Tibial nerve (tissue), 4 donors: ENCODE measurements around the gene GJA9. TPM values are rescaled to one million over a fixed set of nuclear protein-coding genes. Genes with fewer than 3 reads are reported as not detected.

ENCODE experiments used
- DNase-seq, 2 donors: peaks; one replicate each; pipeline ENCODE4 v3.0.0-alpha.2; 2019; ENCODE audit warnings: low spot score in 2 of 2
- H3K27ac ChIP-seq, 4 donors: fragments of 200-600 bp; sonication (generic) in 3 of 4; one replicate each; pipeline ENCODE4 v1.5.1; 2017 to 2019; ENCODE audit warnings: mild to moderate bottlenecking in 1 of 4
- H3K27me3 ChIP-seq, 2 donors: fragments of 200-600 bp; sonication (generic) in 1 of 2; one replicate each; pipeline versions ENCODE4 v1.5.1 to v1.6.0; 2017 to 2019
- H3K36me3 ChIP-seq, 3 donors: fragments of 200-600 bp; sonication (generic); one replicate each; pipeline ENCODE4 v1.5.1; 2018 to 2019
- H3K4me1 ChIP-seq, 4 donors: fragments of 200-600 bp; sonication (generic) in 3 of 4; one replicate each; pipeline ENCODE4 v1.5.1; 2017 to 2019
- H3K4me3 ChIP-seq, 4 donors: fragments of 200-600 bp; sonication (generic) in 3 of 4; one replicate each; pipeline ENCODE4 v1.5.1; 2017 to 2019; ENCODE audit warnings: mild to moderate bottlenecking in 1 of 4, moderate library complexity in 1 of 4
- H3K9me3 ChIP-seq, 4 donors: fragments of 200-600 bp; sonication (generic) in 3 of 4; one replicate each; pipeline ENCODE4 v1.5.1; 2017 to 2019
- CTCF ChIP-seq, 5 experiments: fragments of 200-600 bp in 3 of 5; fragments of 450-650 bp in 2 of 5; sonication (generic) in 3 of 5; IDR thresholded peaks; one replicate each; pipeline ENCODE4 v1.5.1; 2016 to 2019; ENCODE audit warnings: antibody characterized with exemption in 5 of 5, mild to moderate bottlenecking in 3 of 5, moderate library complexity in 2 of 5
- EP300 ChIP-seq, 2 donors: sonication (generic); formaldehyde crosslinking; IDR thresholded peaks; one replicate each; pipeline ENCODE4 v1.6.1; 2017; ENCODE audit warnings: antibody characterized with exemption in 2 of 2, mild to moderate bottlenecking in 1 of 2
- POLR2A ChIP-seq, 2 donors: fragments of 450-650 bp; IDR thresholded peaks; one replicate each; pipeline ENCODE4 v1.6.1; 2017; ENCODE audit warnings: antibody characterized with exemption in 2 of 2, mild to moderate bottlenecking in 2 of 2, moderate library complexity in 2 of 2
- WGBS, 2 donors: methylation state at CpG; one replicate each; pipeline ENCODE4 v1.1.5; 2018; 5-methylcytosine and 5-hydroxymethylcytosine counted together
- total RNA-seq, 4 donors: library from RNA; depleted of rRNA; stranded (reverse); fragments of >200 nt; gene quantifications; one replicate each; pipeline ENCODE4 v1.1.0, GENCODE V29; 2016

GJA9 gene
- total RNA-seq, 4 donors from 2014 or later, result not detected

- Histone ChIP-seq H3K36me3 (no peaks in the 10 kb centered on the region), H3K27ac (no peak overlapping the region), H3K4me3 (no peak overlapping the region), H3K4me1 (no peaks in the 10 kb centered on the region), H3K27me3 (no peaks in the 10 kb centered on the region), H3K9me3 (no peaks in the 10 kb centered on the region)
- TF ChIP-seq EP300 (IDR thresholded peaks at IDR 0.05), result no peak
- TF ChIP-seq CTCF (IDR thresholded peaks at IDR 0.05), result no peak
- no peak for TF ChIP-seq POLR2A (IDR thresholded peaks at IDR 0.05)
- DNase-seq, result no peak
Observed at GRCh38 chr1:38898653-38899230, 17.4 kb upstream of the GJA9 start.

GRCh38 chr1:38896169-38896568, 14.8 kb upstream of the GJA9 start:
- TF ChIP-seq CTCF (IDR thresholded peaks at IDR 0.05), result no peak
- no peak for TF ChIP-seq EP300 (IDR thresholded peaks at IDR 0.05)
- no peak for TF ChIP-seq POLR2A (IDR thresholded peaks at IDR 0.05)
- H3K27me3 ChIP-seq, result no peaks in the 10 kb centered on the region
- 88 to 90% methylated on average over 2 of the region's 2 CpGs for WGBS, 2 donors
- no peaks in the 10 kb centered on the region for H3K4me1 ChIP-seq
- DNase-seq, result no peak
- no peaks in the 10 kb centered on the region for H3K9me3 ChIP-seq
- no peaks in the 10 kb centered on the region for H3K36me3 ChIP-seq
- no peak overlapping the region for H3K4me3 ChIP-seq
- no peak overlapping the region for H3K27ac ChIP-seq

GRCh38 chr1:38892976-38893375, 11.6 kb upstream of the GJA9 start:
- TF ChIP-seq CTCF (IDR thresholded peaks at IDR 0.05), result no peak
- no peak for TF ChIP-seq POLR2A (IDR thresholded peaks at IDR 0.05)
- no peak overlapping the region for H3K27ac ChIP-seq
- H3K4me3 ChIP-seq, result no peak overlapping the region
- no peaks in the 10 kb centered on the region for H3K4me1 ChIP-seq
- no peaks in the 10 kb centered on the region for H3K36me3 ChIP-seq
- no peak for DNase-seq
- 64 to 72% methylated on average over 1 of the region's 1 CpG for WGBS, 2 donors
- H3K9me3 ChIP-seq, result no peaks in the 10 kb centered on the region
- H3K27me3 ChIP-seq, result no peaks in the 10 kb centered on the region

GRCh38 chr1:38891753-38892152, 10.4 kb upstream of the GJA9 start:
- TF ChIP-seq POLR2A (IDR thresholded peaks at IDR 0.05) (no peak), CTCF (IDR thresholded peaks at IDR 0.05) (no peak), EP300 (IDR thresholded peaks at IDR 0.05) (no peak)
- Histone ChIP-seq H3K4me3 (no peak overlapping the region), H3K27ac (no peak overlapping the region), H3K9me3 (no peaks in the 10 kb centered on the region), H3K36me3 (no peaks in the 10 kb centered on the region), H3K4me1 (no peaks in the 10 kb centered on the region), H3K27me3 (no peaks in the 10 kb centered on the region)
- 94% methylated on average over 1 of the region's 1 CpG for WGBS, 2 donors
- no peak for DNase-seq

GRCh38 chr1:38889589-38889988, 8.2 kb upstream of the GJA9 start:
- Histone ChIP-seq H3K4me1 (no peaks in the 10 kb centered on the region), H3K27ac (no peak overlapping the region), H3K9me3 (no peaks in the 10 kb centered on the region), H3K27me3 (no peaks in the 10 kb centered on the region), H3K4me3 (no peak overlapping the region), H3K36me3 (no peaks in the 10 kb centered on the region)
- WGBS, 2 donors, result 62 to 84% methylated on average over 5 of the region's 5 CpGs
- no peak for DNase-seq
- TF ChIP-seq EP300 (IDR thresholded peaks at IDR 0.05), result no peak
- TF ChIP-seq CTCF (IDR thresholded peaks at IDR 0.05), result no peak
- no peak for TF ChIP-seq POLR2A (IDR thresholded peaks at IDR 0.05)
